HUES48 (cell line): Measurements from ENCODE around the gene ELAVL2.
A peak's percentile ranks its signal among the peaks of the same experiment; 100 is the strongest.
"Not testable (repeated sequence)": the region's sequence is repeated elsewhere in the genome, so short reads cannot be mapped to it uniquely, and the experiment has no call there.

Experiments
- H3K27ac ChIP-seq: one replicate; pipeline ENCODE4 v1.7.0; 2013; ENCODE audit warnings: low read depth, low read length, inconsistent platforms
- H3K27me3 ChIP-seq: 2 replicates; pipeline ENCODE4 v1.6.1; 2013; ENCODE audit warnings: mild to moderate bottlenecking, low read length; ENCODE audit not compliant: control insufficient read depth, insufficient read depth
- H3K36me3 ChIP-seq: 2 replicates; pipeline ENCODE4 v1.6.1; 2013; ENCODE audit warnings: low read length; ENCODE audit not compliant: control insufficient read depth, insufficient read depth
- H3K4me1 ChIP-seq: 2 replicates; pipeline ENCODE4 v1.6.1; 2013; ENCODE audit warnings: mild to moderate bottlenecking, low read length; ENCODE audit not compliant: control insufficient read depth, insufficient read depth
- H3K4me3 ChIP-seq: 2 replicates; pipeline ENCODE4 v1.5.1; 2013; ENCODE audit warnings: mild to moderate bottlenecking, low read depth, low read length
- H3K9ac ChIP-seq: 2 replicates; pipeline ENCODE4 v1.6.1; 2013; ENCODE audit warnings: mild to moderate bottlenecking, low read depth, low read length, moderate library complexity
- H3K9me3 ChIP-seq: 2 replicates; pipeline ENCODE4 v1.6.1; 2013; ENCODE audit warnings: low read length; ENCODE audit not compliant: control insufficient read depth, insufficient read depth

Gene ELAVL2

GRCh38 chr9:23740531-23740930 is 85.5 kb downstream of the ELAVL2 start:
- no peaks in the 10 kb centered on the region for H3K27me3 ChIP-seq
- peak overlapping the region; percentile 8; the same call in 1 of the 2 replicates for H3K9ac ChIP-seq
- H3K4me3 ChIP-seq: peak overlapping the region; percentile 40; the same call in 1 of the 2 replicates
- no peaks in the 10 kb centered on the region for H3K36me3 ChIP-seq
- H3K27ac ChIP-seq: peak overlapping the region; percentile 81
- peaks cover 62% of the 10 kb centered on the region for H3K4me1 ChIP-seq
- H3K9me3 ChIP-seq: no peaks in the 10 kb centered on the region

- Histone ChIP-seq H3K27ac (peak overlapping the region; percentile 81), H3K4me3 (no peak overlapping the region)
Measured at GRCh38 chr9:23739753-23740152, 86.3 kb downstream of the ELAVL2 start.

GRCh38 chr9:23736293-23736692 is 89.7 kb downstream of the ELAVL2 start:
- no peak overlapping the region for H3K9ac ChIP-seq
- no peaks in the 10 kb centered on the region for H3K9me3 ChIP-seq
- peaks cover 72% of the 10 kb centered on the region for H3K4me1 ChIP-seq
- no peaks in the 10 kb centered on the region for H3K27me3 ChIP-seq
- H3K36me3 ChIP-seq: no peaks in the 10 kb centered on the region
- H3K4me3 ChIP-seq: no peak overlapping the region
- no peak overlapping the region for H3K27ac ChIP-seq

More at GRCh38 chr9:23739753-23740152, 86.3 kb downstream of the ELAVL2 start:
- Histone ChIP-seq H3K27me3 (no peaks in the 10 kb centered on the region), H3K36me3 (no peaks in the 10 kb centered on the region), H3K9me3 (no peaks in the 10 kb centered on the region), H3K9ac (no peak overlapping the region), H3K4me1 (peaks cover 62% of the 10 kb centered on the region)

GRCh38 chr9:23733495-23734078 is 92.5 kb downstream of the ELAVL2 start:
- H3K9me3 ChIP-seq: no peaks in the 10 kb centered on the region
- H3K4me3 ChIP-seq: no peak overlapping the region
- H3K9ac ChIP-seq: no peak overlapping the region
- H3K27ac ChIP-seq: no peak overlapping the region
- peaks cover 49% of the 10 kb centered on the region for H3K4me1 ChIP-seq
- no peaks in the 10 kb centered on the region for H3K36me3 ChIP-seq
- H3K27me3 ChIP-seq: no peaks in the 10 kb centered on the region

GRCh38 chr9:23731353-23731752 is 94.7 kb downstream of the ELAVL2 start:
- Histone ChIP-seq H3K9me3 (no peaks in the 10 kb centered on the region), H3K27ac (no peak overlapping the region), H3K9ac (no peak overlapping the region), H3K27me3 (no peaks in the 10 kb centered on the region), H3K4me1 (peaks cover 40% of the 10 kb centered on the region), H3K36me3 (no peaks in the 10 kb centered on the region; the same call in 1 of the 2 replicates), H3K4me3 (no peak overlapping the region)

GRCh38 chr9:23730364-23730763 is 95.7 kb downstream of the ELAVL2 start:
- no peak overlapping the region for H3K27ac ChIP-seq
- H3K36me3 ChIP-seq: no peaks in the 10 kb centered on the region; the same call in 1 of the 2 replicates
- peaks cover 39% of the 10 kb centered on the region for H3K4me1 ChIP-seq
- H3K4me3 ChIP-seq: no peak overlapping the region
- no peaks in the 10 kb centered on the region for H3K9me3 ChIP-seq
- H3K9ac ChIP-seq: no peak overlapping the region
- no peaks in the 10 kb centered on the region for H3K27me3 ChIP-seq

GRCh38 chr9:23728736-23729135 is 97.3 kb downstream of the ELAVL2 start:
- Histone ChIP-seq H3K9me3 (no peaks in the 10 kb centered on the region), H3K4me1 (peaks cover 44% of the 10 kb centered on the region), H3K27ac (no peak overlapping the region)

GRCh38 chr9:23725279-23725946 is 100.6 kb downstream of the ELAVL2 start:
- H3K4me1 ChIP-seq: peaks cover 30% of the 10 kb centered on the region
- H3K4me3 ChIP-seq: no peak overlapping the region
- no peaks in the 10 kb centered on the region; the same call in 1 of the 2 replicates for H3K36me3 ChIP-seq
- H3K27me3 ChIP-seq: no peaks in the 10 kb centered on the region
- no peak overlapping the region for H3K9ac ChIP-seq
- no peak overlapping the region for H3K27ac ChIP-seq
- H3K9me3 ChIP-seq: no peaks in the 10 kb centered on the region

More at GRCh38 chr9:23728736-23729135, 97.3 kb downstream of the ELAVL2 start:
- Histone ChIP-seq H3K4me3 (no peak overlapping the region), H3K36me3 (no peaks in the 10 kb centered on the region; the same call in 1 of the 2 replicates), H3K27me3 (no peaks in the 10 kb centered on the region), H3K9ac (no peak overlapping the region)

- no peaks in the 10 kb centered on the region for H3K9me3 ChIP-seq
Measured at GRCh38 chr9:23723672-23724071, 102.4 kb downstream of the ELAVL2 start.

GRCh38 chr9:23723048-23723447 is 103.0 kb downstream of the ELAVL2 start:
- H3K27ac ChIP-seq, H3K27me3 ChIP-seq, H3K9ac ChIP-seq, H3K4me3 ChIP-seq, H3K9me3 ChIP-seq, H3K36me3 ChIP-seq: not testable (repeated sequence)
- peaks cover 44% of the 10 kb centered on the region for H3K4me1 ChIP-seq

More at GRCh38 chr9:23723672-23724071, 102.4 kb downstream of the ELAVL2 start:
- Histone ChIP-seq H3K36me3 (no peaks in the 10 kb centered on the region; the same call in 1 of the 2 replicates), H3K4me3 (no peak overlapping the region), H3K4me1 (peaks cover 38% of the 10 kb centered on the region), H3K27ac (no peak overlapping the region), H3K9ac (no peak overlapping the region), H3K27me3 (no peaks in the 10 kb centered on the region)

- H3K27ac ChIP-seq: no peak overlapping the region
- peaks cover 41% of the 10 kb centered on the region for H3K4me1 ChIP-seq
- H3K9me3 ChIP-seq: no peaks in the 10 kb centered on the region
- H3K9ac ChIP-seq: no peak overlapping the region
- H3K27me3 ChIP-seq: no peaks in the 10 kb centered on the region
- no peak overlapping the region for H3K4me3 ChIP-seq
- no peaks in the 10 kb centered on the region for H3K36me3 ChIP-seq
Measured at GRCh38 chr9:23721466-23721865, 104.6 kb downstream of the ELAVL2 start.
